CD4-positive, alpha-beta T cell (primary cell): Measurements from ENCODE around the gene ZC3H12D. TPM values are rescaled to one million over a fixed set of nuclear protein-coding genes. Genes with fewer than 3 reads are reported as not detected.

ENCODE experiments used
- ATAC-seq: fragments of 200-7000 bp; cut with Tn5 transposase; one replicate; pipeline ENCODE4 v1.10.0; 2022; ENCODE audit warnings: mild to moderate bottlenecking; ENCODE audit not compliant: poor library complexity
- CTCF ChIA-PET: fragments of 350-600 bp; sonication (Branson Sonifier 250); formaldehyde crosslinking; loops from one replicate; lab custom pipeline; 2021; ENCODE audit warnings: antibody characterized with exemption, inconsistent platforms; lab: Charles Lee
- POLR2A ChIA-PET: fragments of 350-600 bp; sonication (Branson Sonifier 250); formaldehyde crosslinking; loops from one replicate; lab custom pipeline; 2021; ENCODE audit warnings: antibody characterized with exemption, inconsistent platforms; lab: Charles Lee
- DNase-seq, 14 experiments: peaks; one replicate each; pipeline ENCODE4 v3.0.0-alpha.2; 2013 to 2020; ENCODE audit warnings: mixed read lengths in 2 of 14
- H3K27ac ChIP-seq, 2 donors: one replicate each; pipeline versions ENCODE4 v1.5.1 to v1.7.0; 2013; ENCODE audit warnings: low read length in 2 of 2, low read depth in 1 of 2, mild to moderate bottlenecking in 1 of 2
- H3K27me3 ChIP-seq, 2 experiments: 1 replicate in 1 of 2; 2 replicates in 1 of 2; pipeline versions ENCODE4 v1.6.1 to v1.7.0; 2013; ENCODE audit warnings: low read length in 2 of 2, control low read depth in 1 of 2, mild to moderate bottlenecking in 1 of 2, moderate library complexity in 1 of 2; ENCODE audit not compliant: insufficient read depth in 2 of 2, control insufficient read depth in 1 of 2
- H3K36me3 ChIP-seq: one replicate; pipeline ENCODE4 v1.6.1; 2013; ENCODE audit warnings: low read length, control low read depth; ENCODE audit not compliant: insufficient read depth
- H3K4me1 ChIP-seq: one replicate; pipeline ENCODE4 v1.6.1; 2013; ENCODE audit warnings: low read length, control low read depth; ENCODE audit not compliant: insufficient read depth
- H3K4me3 ChIP-seq: one replicate; pipeline ENCODE4 v1.5.1; 2013; ENCODE audit warnings: mild to moderate bottlenecking, low read length, moderate library complexity
- H3K9me3 ChIP-seq, 2 experiments: 1 replicate in 1 of 2; 2 replicates in 1 of 2; pipeline versions ENCODE4 v1.6.1 to v1.7.0; 2013; ENCODE audit warnings: low read length in 2 of 2, mild to moderate bottlenecking in 2 of 2, control low read depth in 1 of 2, moderate library complexity in 1 of 2; ENCODE audit not compliant: control insufficient read depth in 1 of 2, insufficient read depth in 1 of 2
- H3K27ac Mint-ChIP-seq: one replicate; pipeline ENCODE4 v1.8.0; 2020; ENCODE audit warnings: mixed read lengths
- H3K27me3 Mint-ChIP-seq: one replicate; pipeline ENCODE4 v1.8.0; 2021; ENCODE audit warnings: mixed read lengths
- H3K36me3 Mint-ChIP-seq: one replicate; pipeline ENCODE4 v1.8.0; 2021; ENCODE audit warnings: low read depth, mixed read lengths
- H3K4me1 Mint-ChIP-seq: one replicate; pipeline ENCODE4 v1.8.0; 2021; ENCODE audit warnings: low read depth, mixed read lengths
- H3K4me3 Mint-ChIP-seq: one replicate; pipeline ENCODE4 v1.8.0; 2020; ENCODE audit warnings: mild to moderate bottlenecking, mixed read lengths
- H3K9me3 Mint-ChIP-seq: one replicate; pipeline ENCODE4 v1.8.0; 2020; ENCODE audit warnings: mixed read lengths
- intact Hi-C, 2 experiments: fragments of 100-400 bp; cut with DNase I in 1 of 2; cut with micrococcal nuclease in 1 of 2; formaldehyde crosslinking; loops; one replicate each; pipeline versions ENCODE4 v1.15.1 to v1.9.0; 2023 to 2025; cut with DNase I, micrococcal nuclease
- total RNA-seq, 174 experiments: library from RNA in 2 of 174; stranded (reverse) in 2 of 174; gene quantifications; one replicate each; pipeline ENCODE4 v1.2.3 and lab custom pipeline; 2021 to 2026
- TF ChIP-seq, protein P1 (sequence below): fragments of 200-600 bp; IDR thresholded peaks from one replicate; pipeline ENCODE4 v1.8.0; 2022; ENCODE audit warnings: antibody characterized with exemption, mild to moderate bottlenecking

The ZC3H12D gene
- total RNA-seq, 2 experiments from 2014 or later = 70.2 to 71.0 TPM

DNA sequence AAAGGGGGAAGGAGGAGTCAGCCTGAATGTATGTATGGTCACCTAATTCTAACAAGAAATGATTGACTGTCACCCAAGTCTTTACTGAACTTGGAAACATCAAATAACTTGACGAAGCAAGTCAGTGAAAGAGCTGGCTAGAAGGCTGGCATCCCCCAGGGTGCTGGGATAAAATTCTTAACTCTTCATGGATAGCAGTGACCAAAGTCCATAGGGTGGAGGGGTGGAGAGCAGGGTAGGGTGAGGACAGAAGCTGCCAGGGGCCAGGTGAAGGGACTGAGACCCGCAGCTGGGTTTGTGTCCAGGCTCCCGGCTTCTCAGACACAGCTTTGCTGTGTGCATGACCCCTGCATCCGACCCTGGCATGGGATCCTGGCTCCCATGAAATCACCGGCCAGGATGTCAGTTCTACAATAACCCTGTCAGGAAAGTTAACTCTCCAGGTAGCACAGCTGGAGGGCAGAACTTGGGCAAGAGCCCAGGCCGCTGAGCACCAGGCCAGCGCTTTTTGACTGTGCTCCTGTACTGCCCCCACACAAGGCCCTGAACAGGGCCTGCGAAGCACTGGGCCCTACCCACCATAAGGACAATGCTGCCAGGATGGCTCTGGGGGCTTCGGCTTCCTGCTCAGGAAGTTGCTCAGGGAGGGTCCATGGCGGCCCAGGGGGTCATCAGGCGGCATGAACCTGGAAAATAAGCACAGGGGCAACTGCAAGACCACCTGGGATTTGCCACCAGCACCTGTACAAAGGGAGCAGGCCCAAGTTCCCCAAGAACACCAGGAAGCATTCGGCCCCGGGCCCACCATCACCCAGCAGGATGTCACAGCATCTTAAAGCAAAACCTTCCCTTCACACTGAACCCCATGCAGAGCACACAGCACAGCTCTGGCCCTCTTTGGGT, 32.5 kb downstream of the ZC3H12D start:
- no peaks in the 10 kb centered on the region for H3K4me1 Mint-ChIP-seq
- ATAC-seq (no peak), DNase-seq (no peak)
- no peak overlapping the region for H3K4me3 Mint-ChIP-seq
- H3K36me3 Mint-ChIP-seq = peaks cover 46% of the 10 kb centered on the region
- Histone ChIP-seq H3K27ac (peak overlapping the region in 1 of 2 donors; percentile 9), H3K36me3 (peaks cover 64% of the 10 kb centered on the region), H3K4me1 (peaks cover 12% of the 10 kb centered on the region), H3K4me3 (no peak overlapping the region), H3K9me3 (no peaks in the 10 kb centered on the region), H3K27me3 (no peaks in the 10 kb centered on the region)
- ChIA-PET POLR2A (no interaction called here), CTCF (no interaction called here)
- intact Hi-C loops = no loop called here
- TF ChIP-seq, protein P1, sequence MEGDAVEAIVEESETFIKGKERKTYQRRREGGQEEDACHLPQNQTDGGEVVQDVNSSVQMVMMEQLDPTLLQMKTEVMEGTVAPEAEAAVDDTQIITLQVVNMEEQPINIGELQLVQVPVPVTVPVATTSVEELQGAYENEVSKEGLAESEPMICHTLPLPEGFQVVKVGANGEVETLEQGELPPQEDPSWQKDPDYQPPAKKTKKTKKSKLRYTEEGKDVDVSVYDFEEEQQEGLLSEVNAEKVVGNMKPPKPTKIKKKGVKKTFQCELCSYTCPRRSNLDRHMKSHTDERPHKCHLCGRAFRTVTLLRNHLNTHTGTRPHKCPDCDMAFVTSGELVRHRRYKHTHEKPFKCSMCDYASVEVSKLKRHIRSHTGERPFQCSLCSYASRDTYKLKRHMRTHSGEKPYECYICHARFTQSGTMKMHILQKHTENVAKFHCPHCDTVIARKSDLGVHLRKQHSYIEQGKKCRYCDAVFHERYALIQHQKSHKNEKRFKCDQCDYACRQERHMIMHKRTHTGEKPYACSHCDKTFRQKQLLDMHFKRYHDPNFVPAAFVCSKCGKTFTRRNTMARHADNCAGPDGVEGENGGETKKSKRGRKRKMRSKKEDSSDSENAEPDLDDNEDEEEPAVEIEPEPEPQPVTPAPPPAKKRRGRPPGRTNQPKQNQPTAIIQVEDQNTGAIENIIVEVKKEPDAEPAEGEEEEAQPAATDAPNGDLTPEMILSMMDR = no peak
- no peak overlapping the region for H3K27ac Mint-ChIP-seq
- H3K27me3 Mint-ChIP-seq = no peaks in the 10 kb centered on the region
- no peaks in the 10 kb centered on the region for H3K9me3 Mint-ChIP-seq

DNA sequence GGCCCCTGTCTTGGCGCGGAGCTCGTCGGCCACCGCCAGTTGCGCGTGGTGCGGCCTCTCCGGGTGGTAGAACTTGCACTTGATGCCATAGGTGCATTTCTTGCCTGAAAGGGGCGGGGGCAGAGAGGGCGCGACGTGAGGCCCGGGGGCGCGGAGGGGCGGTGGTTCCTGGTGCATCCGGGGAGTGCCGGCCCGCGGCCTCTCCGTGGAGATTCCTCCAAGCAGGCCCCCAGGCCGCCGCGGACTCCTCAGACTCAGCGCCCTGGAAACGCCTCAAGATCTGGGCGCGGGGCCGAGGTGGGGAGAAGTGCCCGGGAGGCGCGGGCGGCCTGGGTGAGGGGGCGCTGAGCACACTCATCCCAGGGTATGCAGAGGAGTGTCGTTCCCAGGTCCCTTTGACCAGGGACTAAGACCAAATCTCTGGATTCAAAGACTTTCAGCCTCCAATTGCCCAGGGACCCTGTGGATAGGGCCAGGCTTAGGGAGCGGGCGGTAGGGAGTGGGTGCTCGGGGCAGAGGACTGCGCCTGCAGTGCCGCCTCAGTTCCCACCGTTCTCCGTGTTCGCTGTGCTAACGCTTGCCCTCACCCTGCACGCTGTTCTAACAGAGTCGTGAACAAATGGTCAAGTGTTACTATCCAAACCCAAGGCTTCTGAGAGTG, 33.3 kb downstream of the ZC3H12D start:
- Histone ChIP-seq H3K4me1 (peaks cover 12% of the 10 kb centered on the region), H3K9me3 (no peaks in the 10 kb centered on the region), H3K4me3 (no peak overlapping the region), H3K27me3 (no peaks in the 10 kb centered on the region), H3K27ac (no peak overlapping the region), H3K36me3 (peaks cover 56% of the 10 kb centered on the region)
- ATAC-seq = peak; percentile 59
- POLR2A ChIA-PET = no interaction called here
- no peak overlapping the region for H3K4me3 Mint-ChIP-seq
- TF ChIP-seq, protein P1 = no peak
- intact Hi-C loops = loop anchor here in 1 of 2 experiments (2.0 kb wide), 1 partner anchor 55 kb away; no protein-coding TSS in a partner anchor
- peak in 2 of 14 experiments; percentile 24 to 39 for DNase-seq
- H3K27ac Mint-ChIP-seq = no peak overlapping the region
- H3K27me3 Mint-ChIP-seq = no peaks in the 10 kb centered on the region
- no peaks in the 10 kb centered on the region for H3K4me1 Mint-ChIP-seq
- no peaks in the 10 kb centered on the region for H3K9me3 Mint-ChIP-seq
- CTCF ChIA-PET = interaction anchor here (1.6 kb wide), 1 partner anchor 423 kb away, joined by 5 read pairs; no protein-coding TSS in a partner anchor
- peaks cover 41% of the 10 kb centered on the region for H3K36me3 Mint-ChIP-seq

DNA sequence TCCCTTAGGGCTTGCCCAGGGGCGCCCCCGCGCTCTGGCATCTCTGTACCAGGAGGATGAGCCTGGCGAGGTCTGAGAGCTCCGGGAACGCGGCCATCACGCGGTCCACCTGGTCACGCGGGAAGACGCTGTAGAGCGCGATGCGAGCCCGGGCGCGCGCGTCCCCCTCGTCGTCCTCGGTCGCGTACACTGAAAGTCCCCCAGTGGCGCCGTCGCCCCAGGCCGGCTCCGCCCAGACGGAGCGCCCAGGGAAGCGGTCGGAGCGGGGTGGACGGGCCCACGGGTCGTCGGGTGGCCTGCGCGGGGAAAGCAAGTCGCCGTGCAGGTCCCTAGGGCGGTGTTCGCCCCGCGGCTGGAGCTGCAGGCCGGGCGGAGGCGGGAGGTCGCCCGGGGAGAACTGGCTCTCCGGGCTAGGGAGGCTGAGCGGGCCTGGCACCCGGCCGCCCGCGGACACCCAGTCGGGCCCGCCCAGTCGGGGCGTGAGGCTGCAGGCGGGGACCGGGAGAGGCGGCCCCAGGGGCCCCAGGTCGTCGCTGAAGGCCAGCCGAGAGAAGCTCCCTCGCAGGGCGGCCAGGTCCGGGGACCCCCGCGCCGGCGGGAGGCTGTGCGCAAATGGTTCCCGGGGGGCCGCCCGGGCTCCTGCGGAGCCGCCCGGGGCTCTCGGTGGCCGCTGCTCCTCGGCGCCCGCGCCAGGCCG, 34.0 kb downstream of the ZC3H12D start:
- Histone ChIP-seq H3K4me3 (no peak overlapping the region), H3K9me3 (no peaks in the 10 kb centered on the region), H3K27me3 (no peaks in the 10 kb centered on the region), H3K27ac (no peak overlapping the region), H3K36me3 (peaks cover 52% of the 10 kb centered on the region), H3K4me1 (peaks cover 12% of the 10 kb centered on the region)
- DNase-seq (no peak), ATAC-seq (no peak)
- H3K27ac Mint-ChIP-seq = no peak overlapping the region
- no peaks in the 10 kb centered on the region for H3K9me3 Mint-ChIP-seq
- TF ChIP-seq, protein P1 = no peak
- POLR2A ChIA-PET = no interaction called here
- no peaks in the 10 kb centered on the region for H3K27me3 Mint-ChIP-seq
- intact Hi-C loops = loop anchor here in 1 of 2 experiments (2.0 kb wide), 1 partner anchor 54 kb away; no protein-coding TSS in a partner anchor
- peak overlapping the region; percentile 15 for H3K4me3 Mint-ChIP-seq
- CTCF ChIA-PET = interaction anchor here (1.6 kb wide), 1 partner anchor 422 kb away, joined by 5 read pairs; no protein-coding TSS in a partner anchor
- H3K36me3 Mint-ChIP-seq = peaks cover 41% of the 10 kb centered on the region
- H3K4me1 Mint-ChIP-seq = no peaks in the 10 kb centered on the region
